ENCODE results near the gene E2F2. TPM values are rescaled to one million over a fixed set of nuclear protein-coding genes. Genes with fewer than 3 reads are reported as not detected.

Gene E2F2
- total and polyA plus RNA-seq, 2 of the 13 experiments (the other 11 are each of a cell fraction or from before 2014, with no cell fraction given) = 0.65 to 6.6 TPM

DNA sequence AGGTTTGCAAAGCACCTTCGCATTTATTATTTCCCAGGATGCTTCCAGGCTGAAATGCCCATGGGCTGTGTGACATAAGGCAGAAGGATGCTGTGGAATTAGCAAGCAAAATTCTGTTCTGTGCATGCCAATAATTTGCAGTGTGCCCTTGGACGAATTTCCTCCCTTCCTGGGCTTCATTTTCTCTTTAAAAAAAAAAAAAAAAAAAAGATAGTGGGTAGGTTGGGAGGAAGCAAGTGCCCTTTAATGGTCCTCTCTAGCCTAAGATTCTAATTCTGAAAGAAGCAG, 30.7 kb upstream of the E2F2 start:
- no peak for DNase-seq (ENCODE audit: low spot score)
- in situ Hi-C loops (cut with HindIII; ENCODE audit: extremely low pct_ligation_motif_present, low pct_unique_long_range_greater_than_20kb) (no loop called here), intact Hi-C loops (cut with micrococcal nuclease; ENCODE audit: unreplicated experiment) (no loop called here)
- 29% methylated on average over 2 of the region's 2 CpGs for WGBS (ENCODE audit: low lambda C conversion rate)
- peak overlapping the region in 2 of 3 experiments; percentile 8 to 46; a peak in 1 of 6 replicates for H3K4me3 ChIP-seq (replicated peaks in 1 of 3; ENCODE audit: insufficient read depth in 1 of 3, low read depth in 2 of 3, low read length in 3 of 3)
- H4K20me1 ChIP-seq (ENCODE audit: insufficient read depth, low read length) = peaks cover 9% of the 10 kb centered on the region; the same call in 1 of the 2 replicates
- TF ChIP-seq, protein P1, sequence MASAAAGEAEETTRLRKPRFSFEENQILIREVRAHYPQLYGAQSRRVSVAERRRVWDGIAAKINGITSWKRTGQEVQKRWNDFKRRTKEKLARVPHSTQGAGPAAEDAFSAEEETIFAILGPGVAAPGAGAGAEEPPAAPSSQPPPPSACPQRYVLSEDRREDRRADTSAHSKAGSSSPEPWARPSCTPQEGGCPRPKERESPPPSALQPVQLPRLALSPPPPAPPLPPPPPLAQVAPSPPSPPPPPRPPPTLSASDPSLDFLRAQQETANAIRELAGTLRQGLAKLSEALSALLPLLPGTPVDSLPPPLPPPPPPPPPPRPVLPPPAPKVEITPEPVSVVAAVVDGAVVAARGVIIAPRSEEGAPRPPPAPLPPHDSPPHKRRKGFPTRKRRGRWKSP (CRISPR knock-in tag; IDR thresholded peaks at IDR 0.05) = 0 out of 2 replicates have a peak, but pooled peaks have one; percentile 15
- TF ChIP-seq, protein P2, sequence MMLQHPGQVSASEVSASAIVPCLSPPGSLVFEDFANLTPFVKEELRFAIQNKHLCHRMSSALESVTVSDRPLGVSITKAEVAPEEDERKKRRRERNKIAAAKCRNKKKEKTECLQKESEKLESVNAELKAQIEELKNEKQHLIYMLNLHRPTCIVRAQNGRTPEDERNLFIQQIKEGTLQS (CRISPR knock-in tag; IDR thresholded peaks at IDR 0.05) = no peak
- ChIA-PET CTCF (ENCODE audit: low intra/inter-chr PET ratio, low total read pairs) (no interaction called here), POLR2A (interaction anchor here (0.8 to 1.3 kb wide), 5 partner anchors 16 to 217 kb away, joined by 3 to 7 read pairs (median 3); partner anchors contain the start of gene HNRNPR)
- peak overlapping the region; percentile 82 for H3K9ac ChIP-seq (ENCODE audit: insufficient read depth, low read depth, low read length)
- FAIRE-seq = no peak
- no peaks in the 10 kb centered on the region for H3K36me3 ChIP-seq (replicated peaks in 1 of 2; ENCODE audit: control insufficient read depth in 1 of 2, insufficient read depth in 2 of 2, low read length in 2 of 2)
- peak overlapping the region; percentile 98 for H3K27ac ChIP-seq (ENCODE audit: extremely low read length, insufficient read depth, low read length)
- no peaks in the 10 kb centered on the region; a peak in 1 of 5 replicates for H3K27me3 ChIP-seq (ENCODE audit: control insufficient read depth in 1 of 2, insufficient read depth in 2 of 2, low read length in 2 of 2)
- H3K4me1 ChIP-seq (ENCODE audit: insufficient read depth, low read length) = peaks cover 80% of the 10 kb centered on the region
- H2AFZ ChIP-seq (ENCODE audit: low read length) = no peak overlapping the region
- peak overlapping the region; percentile 81 for H3K4me2 ChIP-seq (ENCODE audit: low read depth, low read length)
- H3K79me2 ChIP-seq (ENCODE audit: insufficient read depth, low read length) = peaks cover 25% of the 10 kb centered on the region
- BruUV-seq (replicated peaks) = no TSS peak
- no peaks in the 10 kb centered on the region for H3K9me3 ChIP-seq (ENCODE audit: low read length)
- ATAC-seq = no peak

DNA sequence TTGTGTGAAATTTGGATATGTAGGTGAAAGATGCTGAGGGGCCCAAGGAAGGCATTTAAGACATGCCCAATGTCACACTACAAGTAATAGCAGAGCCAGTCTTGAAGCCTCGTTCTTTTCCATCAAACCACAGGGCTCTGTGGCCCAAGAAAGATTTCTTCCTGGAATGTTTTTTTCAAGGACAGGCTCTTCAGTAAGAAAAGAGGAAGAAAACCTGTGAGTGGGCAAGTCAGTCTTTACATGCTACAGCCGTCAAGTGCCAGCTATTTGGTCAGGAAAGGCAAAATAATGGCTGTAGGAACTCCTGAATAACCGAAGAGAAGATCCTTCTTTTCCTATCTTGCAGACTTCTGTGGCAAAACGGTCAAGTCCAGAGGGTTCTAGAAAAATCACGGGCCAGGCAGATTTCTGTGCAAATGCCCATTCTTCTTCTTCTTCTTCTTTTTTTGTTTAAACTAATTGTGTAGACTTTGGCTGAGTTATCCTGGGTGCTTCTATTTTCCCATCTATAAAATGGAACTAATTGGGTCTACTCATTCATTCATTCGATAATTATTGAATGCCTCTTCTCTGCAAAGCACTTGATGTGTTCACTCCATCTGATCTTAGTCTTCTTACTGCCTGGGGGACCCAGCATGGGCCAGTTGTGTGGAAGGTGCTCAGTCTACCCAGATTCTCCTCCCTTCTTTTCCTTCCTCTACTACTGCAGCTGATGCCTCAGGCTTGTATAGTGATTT, 30.2 kb upstream of the E2F2 start:
- peaks cover 25% of the 10 kb centered on the region for H3K79me2 ChIP-seq (ENCODE audit: insufficient read depth, low read length)
- DNase-seq (ENCODE audit: low spot score) = no peak
- ChIA-PET CTCF (ENCODE audit: low intra/inter-chr PET ratio, low total read pairs) (no interaction called here), POLR2A (interaction anchor here (0.8 to 1.5 kb wide), 4 partner anchors 13 to 217 kb away, joined by 3 to 7 read pairs (median 4); partner anchors contain the start of gene HNRNPR)
- in situ Hi-C loops (cut with HindIII; ENCODE audit: extremely low pct_ligation_motif_present, low pct_unique_long_range_greater_than_20kb) (no loop called here), intact Hi-C loops (cut with micrococcal nuclease; ENCODE audit: unreplicated experiment) (no loop called here)
- H2AFZ ChIP-seq (ENCODE audit: low read length) = no peak overlapping the region
- WGBS (ENCODE audit: low lambda C conversion rate) = 66% methylated on average over 6 of the region's 6 CpGs
- peak overlapping the region in 2 of 3 experiments; percentile 8 to 46; a peak in 1 of 6 replicates for H3K4me3 ChIP-seq (replicated peaks in 1 of 3; ENCODE audit: insufficient read depth in 1 of 3, low read depth in 2 of 3, low read length in 3 of 3)
- TF ChIP-seq ZNF24 (IDR thresholded peaks at IDR 0.05) (peak; percentile 25; the same call in 1 of the 2 replicates), ZNF629 (CRISPR knock-in tag; conservative IDR thresholded peaks at IDR 0.05) (peak; percentile 52)
- TF ChIP-seq, protein P3, sequence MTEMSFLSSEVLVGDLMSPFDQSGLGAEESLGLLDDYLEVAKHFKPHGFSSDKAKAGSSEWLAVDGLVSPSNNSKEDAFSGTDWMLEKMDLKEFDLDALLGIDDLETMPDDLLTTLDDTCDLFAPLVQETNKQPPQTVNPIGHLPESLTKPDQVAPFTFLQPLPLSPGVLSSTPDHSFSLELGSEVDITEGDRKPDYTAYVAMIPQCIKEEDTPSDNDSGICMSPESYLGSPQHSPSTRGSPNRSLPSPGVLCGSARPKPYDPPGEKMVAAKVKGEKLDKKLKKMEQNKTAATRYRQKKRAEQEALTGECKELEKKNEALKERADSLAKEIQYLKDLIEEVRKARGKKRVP (CRISPR knock-in tag; IDR thresholded peaks at IDR 0.05) = no peak
- TF ChIP-seq, protein P4, sequence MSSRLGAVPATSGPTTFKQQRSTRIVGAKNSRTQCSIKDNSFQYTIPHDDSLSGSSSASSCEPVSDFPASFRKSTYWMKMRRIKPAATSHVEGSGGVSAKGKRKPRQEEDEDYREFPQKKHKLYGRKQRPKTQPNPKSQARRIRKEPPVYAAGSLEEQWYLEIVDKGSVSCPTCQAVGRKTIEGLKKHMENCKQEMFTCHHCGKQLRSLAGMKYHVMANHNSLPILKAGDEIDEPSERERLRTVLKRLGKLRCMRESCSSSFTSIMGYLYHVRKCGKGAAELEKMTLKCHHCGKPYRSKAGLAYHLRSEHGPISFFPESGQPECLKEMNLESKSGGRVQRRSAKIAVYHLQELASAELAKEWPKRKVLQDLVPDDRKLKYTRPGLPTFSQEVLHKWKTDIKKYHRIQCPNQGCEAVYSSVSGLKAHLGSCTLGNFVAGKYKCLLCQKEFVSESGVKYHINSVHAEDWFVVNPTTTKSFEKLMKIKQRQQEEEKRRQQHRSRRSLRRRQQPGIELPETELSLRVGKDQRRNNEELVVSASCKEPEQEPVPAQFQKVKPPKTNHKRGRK (CRISPR knock-in tag; IDR thresholded peaks at IDR 0.05) = no peak
- ATAC-seq = no peak
- H3K9ac ChIP-seq (ENCODE audit: insufficient read depth, low read depth, low read length) = peak overlapping the region; percentile 82
- peak overlapping the region; percentile 98 for H3K27ac ChIP-seq (ENCODE audit: extremely low read length, insufficient read depth, low read length)
- BruUV-seq (replicated peaks) = no TSS peak
- no peaks in the 10 kb centered on the region for H3K36me3 ChIP-seq (replicated peaks in 1 of 2; ENCODE audit: control insufficient read depth in 1 of 2, insufficient read depth in 2 of 2, low read length in 2 of 2)
- peaks cover 80% of the 10 kb centered on the region for H3K4me1 ChIP-seq (ENCODE audit: insufficient read depth, low read length)
- H3K9me3 ChIP-seq (ENCODE audit: low read length) = no peaks in the 10 kb centered on the region
- H3K27me3 ChIP-seq (ENCODE audit: control insufficient read depth in 1 of 2, insufficient read depth in 2 of 2, low read length in 2 of 2) = no peaks in the 10 kb centered on the region; a peak in 1 of 5 replicates
- peaks cover 9% of the 10 kb centered on the region; the same call in 1 of the 2 replicates for H4K20me1 ChIP-seq (ENCODE audit: insufficient read depth, low read length)
- FAIRE-seq = no peak
- H3K4me2 ChIP-seq (ENCODE audit: low read depth, low read length) = peak overlapping the region; percentile 81

Measured in HepG2 (cell line).